HG02973 (cell line): ENCODE measurements around the gene KCNQ1.

Experiments
- ATAC-seq: cut with Tn5 transposase; IDR thresholded peaks from one replicate; pipeline ENCODE4 v1.9.1; 2021; ENCODE audit warnings: moderate library complexity; ENCODE audit not compliant: unreplicated experiment

KCNQ1 gene

DNA sequence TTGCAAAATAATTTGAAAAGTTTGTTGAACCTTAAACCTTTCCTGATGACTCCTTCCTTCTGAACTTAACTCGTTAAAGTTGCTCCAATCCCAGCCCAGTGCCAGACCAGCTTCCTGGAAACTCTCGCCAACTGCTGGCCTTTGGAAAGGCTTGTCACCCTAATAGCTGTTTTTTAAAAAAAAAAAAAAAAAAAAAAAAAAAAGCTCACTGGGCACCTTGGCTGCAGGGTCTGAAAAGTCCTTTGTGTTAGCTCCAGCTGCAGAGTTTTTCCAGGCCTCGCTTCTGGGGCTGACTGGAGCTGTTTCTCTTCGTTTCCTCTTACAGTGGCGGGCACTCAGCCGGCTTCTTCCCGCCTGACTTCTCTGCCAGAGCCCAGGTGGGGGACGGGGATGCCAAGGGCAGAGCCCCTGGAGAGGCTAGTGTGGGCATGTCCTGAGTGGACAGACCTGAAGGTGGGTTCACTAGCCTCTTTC lies 229.9 kb downstream of the KCNQ1 start:
- ATAC-seq: no peak

DNA sequence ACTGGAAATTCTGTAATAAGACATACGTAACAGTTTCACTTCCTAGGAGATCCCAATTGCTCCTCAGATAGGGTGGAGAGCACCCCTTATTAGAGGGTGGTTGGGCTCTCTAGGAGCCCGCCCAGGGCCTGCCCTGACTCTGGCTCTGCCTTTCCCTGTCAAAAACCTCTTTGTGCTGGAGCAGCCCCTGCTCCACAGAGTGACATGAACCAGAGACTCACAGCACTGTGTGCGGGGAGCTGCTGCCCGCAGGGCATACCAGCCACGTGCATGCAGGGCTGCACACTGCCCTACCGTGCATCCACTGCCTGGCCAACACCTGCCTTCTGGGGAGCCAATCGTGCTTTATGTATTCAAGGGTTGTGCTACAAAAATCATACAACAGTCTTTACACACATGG lies 230.7 kb downstream of the KCNQ1 start:
- ATAC-seq: no peak

DNA sequence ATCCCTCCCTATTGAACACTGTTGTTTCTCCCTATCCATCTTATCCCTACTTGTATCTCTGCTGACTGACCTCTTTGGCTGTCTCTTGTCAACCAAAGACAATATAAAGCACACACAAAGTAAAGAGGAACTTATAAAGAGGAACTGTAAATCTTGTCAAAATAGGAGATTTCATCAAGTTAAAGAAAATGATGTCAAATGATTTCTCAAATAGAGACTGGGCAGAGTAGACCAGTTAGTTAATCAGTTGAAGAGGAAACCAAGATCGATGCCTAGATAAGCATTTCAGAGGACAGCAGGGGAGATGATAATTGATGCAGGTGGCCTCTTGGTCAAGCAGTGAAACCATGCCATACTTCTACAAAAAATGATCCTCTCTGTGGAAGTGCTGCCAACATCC lies 232.3 kb downstream of the KCNQ1 start:
- no peak for ATAC-seq

DNA sequence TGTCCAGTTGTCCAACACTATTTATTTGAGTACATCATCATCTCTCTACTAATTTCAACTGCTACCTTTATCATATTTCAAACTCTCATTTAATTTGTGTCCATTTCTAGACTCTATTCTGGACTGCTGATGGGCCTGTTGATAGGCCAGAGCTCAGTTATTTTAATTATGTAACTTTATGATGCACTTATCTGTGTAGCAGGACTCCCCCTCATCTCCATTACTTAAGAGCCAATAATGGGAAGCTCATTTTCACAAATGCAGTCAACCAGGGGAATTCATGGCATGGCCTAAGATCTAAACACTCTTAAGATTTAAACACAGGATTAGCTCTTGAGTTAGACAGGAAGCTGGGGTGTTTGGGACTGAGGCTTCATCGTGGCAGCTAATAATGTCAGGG lies 233.6 kb downstream of the KCNQ1 start:
- ATAC-seq: no peak

DNA sequence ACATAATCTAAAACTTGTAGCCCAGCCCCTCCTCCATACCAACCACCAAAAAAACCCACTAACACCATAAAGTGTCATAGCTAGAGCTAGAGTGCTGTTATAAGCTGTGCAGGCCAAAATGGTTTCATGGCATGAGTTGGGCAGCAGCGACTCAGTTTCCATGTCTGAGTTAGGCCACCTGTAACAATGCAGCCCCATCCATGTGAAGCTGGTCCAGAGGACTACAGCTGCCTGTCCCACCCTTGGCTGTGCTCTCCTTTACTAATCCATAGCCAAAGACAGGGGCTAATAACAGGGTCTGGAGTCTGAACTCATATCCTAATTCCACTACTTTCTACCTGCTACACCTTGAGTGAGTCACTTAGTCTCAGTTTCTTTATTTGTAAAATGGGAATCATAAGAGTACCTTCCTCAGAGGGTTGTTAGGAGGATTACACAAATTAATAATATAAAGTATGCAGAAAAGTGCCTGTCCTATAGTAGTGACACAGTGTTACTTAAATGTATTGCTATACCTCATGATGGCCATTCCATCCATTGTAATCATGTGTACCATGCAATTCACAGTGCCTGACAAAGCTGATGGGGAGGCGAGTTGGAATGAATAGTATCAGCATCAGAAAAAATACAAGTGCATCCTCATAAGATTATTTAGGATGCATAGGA lies 234.3 kb downstream of the KCNQ1 start:
- ATAC-seq: no peak

DNA sequence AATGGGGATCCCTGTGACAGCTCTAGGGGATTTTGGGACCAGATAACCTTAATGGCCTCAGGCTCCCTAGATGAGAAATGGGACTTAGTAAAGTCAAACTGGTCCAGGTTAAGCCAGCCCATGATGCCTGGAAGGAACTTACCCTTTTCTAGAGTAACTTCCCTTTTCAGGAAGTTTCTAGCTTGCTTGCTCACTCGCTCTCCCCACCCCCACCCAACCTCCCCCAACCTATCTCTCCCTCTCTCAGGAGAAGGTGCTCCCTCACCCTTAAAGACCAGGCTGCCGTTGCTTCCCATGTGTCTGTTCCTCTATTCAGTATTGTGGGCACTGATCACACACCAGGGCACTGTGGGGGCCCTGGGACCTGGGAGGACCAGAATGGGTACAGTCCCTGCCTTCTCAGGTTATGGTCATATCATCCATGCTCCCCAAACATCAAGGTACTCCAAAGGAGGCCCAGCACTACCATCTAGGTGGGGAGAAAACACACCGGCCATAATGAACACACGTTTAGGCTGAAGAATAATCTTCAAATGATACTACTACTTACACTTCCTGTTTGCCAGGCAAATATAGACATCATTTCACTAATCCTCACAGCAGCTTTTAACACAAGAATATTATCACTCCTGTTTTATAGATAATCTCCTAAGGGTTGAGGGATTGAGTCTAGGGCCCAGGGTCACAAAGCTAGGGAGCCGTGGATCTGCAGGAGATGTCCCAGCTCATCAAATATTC lies 236.8 kb downstream of the KCNQ1 start:
- ATAC-seq: no peak

DNA sequence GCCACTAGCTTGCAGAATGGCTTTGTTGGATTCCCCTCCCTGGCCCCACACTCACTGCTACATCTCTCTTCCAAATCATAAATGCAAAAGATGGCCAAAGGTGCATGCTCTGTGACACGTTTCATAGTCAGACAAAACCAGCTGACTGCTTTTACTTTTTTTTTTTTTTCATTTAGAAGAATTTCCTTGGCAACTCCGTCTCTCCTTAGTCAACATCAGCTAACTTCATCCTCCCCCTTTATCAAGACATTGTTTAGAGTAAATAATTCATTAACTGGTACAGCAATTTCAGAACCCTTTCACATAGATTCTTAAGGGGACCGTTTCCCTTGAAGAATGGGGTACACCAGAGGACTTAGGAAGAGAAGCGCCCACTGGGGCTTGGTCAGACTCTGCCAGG lies 239.0 kb downstream of the KCNQ1 start:
- ATAC-seq: no peak

DNA sequence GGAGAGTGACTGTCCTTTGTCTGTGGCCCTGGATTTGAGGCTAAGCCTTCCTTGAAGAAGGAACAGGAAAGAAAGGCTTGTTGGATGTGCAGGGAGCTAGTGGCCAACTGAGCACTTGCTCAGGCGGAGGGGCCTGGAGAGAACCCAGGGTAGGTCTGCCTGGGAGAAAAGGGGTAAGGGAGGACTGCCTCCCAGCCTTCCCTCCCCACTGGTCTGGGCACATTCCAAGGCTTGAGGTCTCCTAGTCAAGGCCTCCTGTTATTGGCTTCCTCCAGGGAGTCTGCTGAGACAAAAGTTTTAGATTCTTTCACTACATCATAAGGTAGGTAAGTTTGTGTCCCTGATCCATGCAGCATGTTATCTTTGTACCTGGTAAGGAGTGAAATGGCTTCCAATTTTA lies 239.8 kb downstream of the KCNQ1 start:
- ATAC-seq: no peak

DNA sequence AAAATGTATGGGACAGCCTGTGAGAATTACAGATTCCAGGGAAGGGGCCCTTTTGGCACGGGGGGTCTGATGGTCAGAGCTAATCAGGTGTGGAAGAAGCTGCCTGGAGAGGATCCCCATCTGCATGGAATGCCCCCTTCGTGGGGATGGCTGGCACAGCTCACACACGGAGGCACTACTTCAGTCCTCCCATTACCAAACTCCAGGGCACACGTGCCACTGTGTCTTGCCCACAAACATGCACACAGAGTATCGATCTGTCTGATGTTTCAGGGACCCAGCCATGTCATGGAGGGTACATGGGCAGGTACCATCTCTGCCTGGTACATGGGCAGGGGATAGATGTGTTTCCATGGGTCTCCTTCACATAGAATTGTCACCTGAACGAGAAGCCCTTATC lies 240.2 kb downstream of the KCNQ1 start:
- no peak for ATAC-seq

DNA sequence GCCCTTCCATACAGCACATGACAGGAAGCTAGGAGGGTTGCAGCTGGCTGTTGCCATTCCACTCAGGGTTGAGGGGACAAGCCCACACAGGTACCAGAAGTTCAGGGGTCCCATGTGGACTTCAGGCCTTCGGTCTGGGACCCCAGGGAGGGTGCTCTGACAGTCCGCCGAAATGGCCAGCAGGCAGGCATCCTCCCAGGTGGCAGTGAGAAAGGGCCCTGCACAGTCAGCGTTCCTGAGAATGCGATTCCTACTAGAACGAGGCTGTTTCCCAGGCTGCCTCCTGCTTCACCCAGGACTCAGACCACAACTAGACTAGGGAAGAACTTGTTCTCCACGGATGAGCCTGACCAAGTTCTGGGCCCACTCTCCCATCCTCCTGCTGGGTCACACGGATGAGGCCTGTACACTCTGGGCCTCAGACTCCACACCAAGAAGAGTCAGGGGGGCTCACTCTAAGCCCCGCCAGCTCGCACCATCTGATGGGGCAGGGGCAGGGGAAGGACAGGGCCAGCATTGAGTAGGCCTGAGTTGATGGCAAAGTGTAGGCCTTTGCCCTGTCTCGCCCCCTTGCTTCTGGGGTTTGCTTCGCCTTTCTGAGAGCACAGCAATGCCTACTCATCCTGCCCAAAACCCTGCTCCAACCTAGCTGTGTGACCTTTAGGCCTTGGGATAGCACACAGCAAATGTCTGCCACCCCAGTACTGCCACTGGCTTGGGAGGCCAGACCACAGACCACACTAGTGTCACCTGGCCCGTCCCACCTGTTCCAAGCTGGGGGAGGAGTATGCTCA lies 241.0 kb downstream of the KCNQ1 start:
- ATAC-seq: no peak

DNA sequence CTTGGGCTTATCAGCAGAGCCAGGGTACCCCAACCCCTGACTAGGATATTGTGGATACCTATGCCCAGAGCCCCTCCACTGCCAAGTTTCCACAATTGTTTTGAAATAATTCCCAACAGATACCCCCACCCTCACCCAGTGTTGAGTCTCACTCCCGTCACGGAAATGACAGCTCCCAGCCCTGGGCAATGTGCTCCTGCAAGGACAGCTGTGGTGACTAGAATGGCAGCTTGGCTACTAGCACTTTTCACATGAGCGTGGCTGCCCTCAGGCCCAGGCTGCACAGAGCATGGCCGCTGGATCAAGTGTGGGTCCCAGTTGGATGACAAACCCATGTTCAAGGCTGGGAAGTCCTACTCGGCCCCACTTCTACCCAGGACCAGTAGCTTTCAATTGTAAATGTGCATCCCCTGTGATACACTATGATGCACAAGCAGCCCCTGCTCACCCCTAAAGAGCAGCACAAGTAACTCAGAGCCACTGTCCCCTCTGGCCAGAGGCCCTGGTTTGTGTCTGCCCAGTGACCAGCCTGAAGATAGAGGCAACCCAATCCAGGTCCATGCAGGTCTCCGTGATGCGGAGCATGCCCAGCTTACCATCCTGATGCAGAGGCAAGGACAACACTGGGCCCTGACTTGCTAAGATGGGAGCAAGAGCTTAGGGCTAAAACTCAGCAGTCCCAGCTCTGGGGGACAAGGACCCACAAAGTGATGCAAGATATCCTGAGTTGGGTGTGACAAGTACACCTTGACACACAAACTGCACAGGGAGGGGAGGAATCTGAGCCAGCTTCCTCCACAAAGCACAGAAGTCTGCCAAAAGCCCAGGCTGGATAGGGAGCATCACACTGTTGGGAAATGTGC lies 241.8 kb downstream of the KCNQ1 start:
- ATAC-seq: no peak

DNA sequence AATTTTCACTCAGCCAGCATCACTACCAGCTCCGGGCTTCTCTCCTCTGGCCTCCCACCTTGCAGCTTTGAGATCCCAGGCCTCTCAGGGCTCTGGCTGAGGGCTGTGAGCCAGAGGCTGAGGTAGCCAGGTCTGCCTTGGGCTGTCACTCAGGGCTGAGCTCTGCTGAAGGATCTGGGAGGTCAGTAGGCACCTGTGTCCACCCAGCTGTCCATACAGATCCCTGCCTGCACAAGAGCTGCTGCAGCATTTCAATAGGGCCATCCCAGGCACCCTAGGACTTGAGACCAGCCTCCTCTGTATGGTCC lies 242.4 kb downstream of the KCNQ1 start:
- no peak for ATAC-seq

DNA sequence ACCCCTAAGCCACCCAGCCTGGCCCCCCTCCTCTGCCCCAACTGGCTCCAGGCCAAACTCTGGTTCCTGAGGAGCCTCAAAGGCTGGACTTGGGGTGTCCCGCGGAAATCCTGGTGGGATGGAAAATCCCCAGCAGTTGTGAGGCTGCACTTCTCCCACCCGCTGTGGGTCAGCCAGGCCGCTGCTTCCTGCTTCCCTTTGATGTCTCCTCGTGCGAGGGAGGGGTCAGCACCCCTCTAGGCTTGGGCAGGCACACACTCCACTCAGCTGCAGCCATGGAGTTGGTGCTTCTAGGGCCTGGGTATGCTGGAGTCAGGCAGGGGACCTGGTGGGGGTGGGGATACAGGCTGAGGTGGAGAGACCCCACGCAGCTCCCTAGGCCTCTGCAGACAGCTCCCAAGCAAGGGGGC lies 243.0 kb downstream of the KCNQ1 start:
- ATAC-seq: no peak

DNA sequence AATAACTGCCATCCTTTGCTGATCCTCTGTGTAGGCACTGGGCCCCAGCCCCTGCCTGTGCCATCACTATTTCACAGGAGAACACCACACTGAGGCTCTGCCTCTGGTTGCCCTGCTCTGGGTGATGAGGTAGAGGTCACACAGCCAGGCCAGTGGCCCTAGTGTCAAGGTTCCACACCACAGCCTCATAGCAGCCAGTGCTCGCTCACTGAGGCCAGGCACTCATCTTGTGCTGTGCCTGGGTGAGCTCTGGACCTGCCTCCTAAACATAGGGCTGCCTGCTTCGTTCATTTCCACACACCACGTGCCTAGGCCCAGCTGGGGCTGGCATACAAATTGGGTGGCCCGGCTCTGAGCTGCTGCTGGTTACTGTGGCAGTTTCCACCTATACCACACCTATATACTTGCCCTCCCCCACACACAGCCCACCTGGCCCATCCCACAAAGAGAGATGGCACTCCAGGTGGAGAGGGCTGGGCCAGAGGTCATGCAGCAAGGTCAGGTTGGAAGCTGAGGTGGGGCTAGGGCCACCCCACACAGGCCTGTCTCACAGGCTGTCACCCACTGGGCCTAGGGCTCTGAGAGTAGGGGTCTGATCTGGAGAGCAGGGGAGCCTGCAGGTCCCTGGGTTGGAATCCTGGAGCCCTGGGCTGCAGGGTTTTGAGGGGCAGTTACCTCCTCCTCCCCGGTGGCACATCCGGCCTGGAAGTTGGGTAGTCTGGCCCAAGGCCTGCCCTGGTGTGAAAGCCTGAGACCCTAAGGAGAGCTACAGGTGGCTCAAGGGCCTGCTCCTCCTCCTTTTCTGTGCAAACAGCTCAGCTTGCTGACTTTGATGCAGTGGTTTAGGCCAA lies 243.8 kb downstream of the KCNQ1 start:
- ATAC-seq: no peak

DNA sequence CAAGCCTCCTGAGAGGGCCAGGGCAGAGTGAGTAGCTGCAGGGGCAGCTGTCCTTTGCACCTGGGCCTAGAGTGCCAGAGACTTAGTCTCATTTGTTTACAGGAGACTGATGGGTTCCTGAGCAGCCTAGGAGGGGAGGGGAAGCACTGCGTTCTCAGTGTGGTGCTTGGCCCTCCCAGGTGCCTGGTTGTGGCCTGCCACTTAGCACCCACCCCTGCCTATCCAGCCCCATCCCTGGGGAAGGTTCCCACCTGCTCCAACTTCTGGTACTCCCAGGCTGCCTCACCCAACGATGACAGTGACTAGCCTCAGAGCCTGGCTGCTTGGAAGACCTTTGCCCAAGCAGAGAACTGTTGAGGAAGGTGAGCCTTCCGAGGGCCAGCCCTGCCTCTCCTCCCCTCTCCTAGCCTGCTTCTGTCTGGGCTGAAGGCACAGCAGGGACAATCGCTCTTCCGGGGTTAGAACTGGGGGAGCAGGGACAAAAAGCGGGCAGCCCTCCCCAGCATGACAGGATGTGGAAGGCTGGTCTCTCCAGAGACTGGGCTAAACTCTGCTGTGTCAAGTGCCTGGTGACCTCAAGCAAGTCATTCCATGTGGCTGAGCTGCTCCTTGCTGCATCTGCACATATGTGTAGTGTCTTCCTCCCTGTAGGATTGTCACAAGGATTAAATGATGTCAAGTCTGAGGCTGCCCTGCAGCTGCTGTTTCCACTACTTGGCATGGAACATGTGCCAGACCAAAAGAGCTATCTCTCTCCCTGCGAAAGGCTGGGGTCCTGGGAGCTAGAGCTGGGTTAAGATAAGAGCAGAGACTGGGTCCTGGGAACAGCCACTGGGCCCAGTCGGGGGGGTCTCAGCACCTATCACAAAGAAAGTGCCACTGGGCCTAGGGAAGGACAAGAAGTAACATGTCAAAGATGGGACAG lies 245.1 kb downstream of the KCNQ1 start:
- no peak for ATAC-seq

DNA sequence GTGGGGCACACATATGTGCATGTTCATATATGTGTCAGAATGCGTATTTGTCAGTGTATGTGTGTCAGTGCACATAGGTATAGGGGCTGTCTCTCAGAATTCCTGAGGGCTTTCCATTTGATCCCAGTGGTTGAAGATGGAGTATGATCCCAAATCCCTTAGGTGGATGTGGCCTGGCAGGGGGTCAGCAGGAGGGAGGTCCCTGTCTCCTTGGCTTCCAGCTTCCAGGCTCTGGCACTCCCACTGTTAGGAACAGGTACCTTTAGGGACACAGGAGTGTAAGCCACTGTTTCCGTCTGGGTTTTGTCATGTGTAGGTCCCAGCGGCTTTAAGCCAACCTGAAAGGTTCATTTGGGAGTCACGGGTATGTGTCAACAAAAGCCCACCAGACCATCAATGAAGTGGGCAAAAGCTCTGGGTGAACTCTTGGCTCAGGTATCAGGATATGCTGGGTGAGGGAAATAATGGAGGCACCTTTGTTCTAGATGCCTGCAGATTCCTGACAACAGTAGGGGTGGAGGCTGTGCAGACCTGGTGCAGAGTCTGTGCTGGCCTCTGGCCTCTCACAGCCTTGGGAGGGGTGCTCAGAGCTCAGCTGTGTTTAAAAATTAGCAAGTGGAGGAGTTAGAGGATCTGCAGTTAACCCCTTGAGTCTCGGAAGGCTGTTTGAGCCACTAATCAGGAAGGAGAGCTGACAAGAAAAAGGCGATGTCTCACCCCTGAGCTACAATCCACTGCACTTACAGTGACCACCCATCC lies 246.0 kb downstream of the KCNQ1 start:
- no peak for ATAC-seq

DNA sequence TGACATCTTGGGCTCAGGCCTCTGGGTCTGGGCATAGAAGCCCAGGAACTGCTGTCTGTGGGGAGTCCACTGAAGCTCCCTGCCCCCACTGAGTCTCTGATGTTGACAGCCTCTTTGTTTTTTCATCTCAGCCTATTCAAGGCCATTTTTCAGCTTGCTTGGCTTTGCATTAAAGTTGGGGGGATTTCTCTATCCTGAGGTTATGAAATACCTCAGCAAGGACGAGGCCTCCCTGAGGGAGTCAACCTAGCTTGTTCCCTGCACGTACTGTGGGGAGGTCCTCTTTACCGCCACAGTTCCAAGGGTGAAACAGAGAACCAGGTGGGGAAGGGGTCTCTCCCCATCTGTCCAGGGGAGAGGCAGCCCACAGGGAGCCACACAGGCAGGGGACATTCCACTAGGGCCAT lies 246.6 kb downstream of the KCNQ1 start:
- no peak for ATAC-seq
